Bladder microvascular endothelial cell (primary cell): Measurements from ENCODE around the gene FAM98C. TPM values are rescaled to one million over a fixed set of nuclear protein-coding genes. Genes with fewer than 3 reads are reported as not detected.

Source experiments
- total RNA-seq: library from RNA; depleted of rRNA; stranded (reverse); fragments of >200 nt; gene quantifications from 2 replicates; pipeline ENCODE4 v1.2.3, GENCODE V29; 2014

The FAM98C gene
- total RNA-seq: 4.5 and 5.8 TPM in 2 replicates

GRCh38 chr19:38402967-38403674 lies at the start of gene FAM98C:
TSS of gene FAM98C (plus strand) at chr19:38403093. CDS start at chr19:38403154, 61 bp downstream.

GRCh38 chr19:38374332-38375097 lies 28.4 kb upstream of the FAM98C start, which contains the start of gene PSMD8:
TSS of gene PSMD8 (plus strand) at chr19:38374571. CDS start at chr19:38374602, 31 bp downstream.

GRCh38 chr19:38387550-38388348 lies 15.1 kb upstream of the FAM98C start, which contains the start of gene GGN:
TSS of gene GGN (minus strand) at chr19:38388034. CDS start at chr19:38387261, 773 bp downstream.

GRCh38 chr19:38388349-38389100 lies 14.4 kb upstream of the FAM98C start, which contains the start of gene SPRED3:
TSS of gene SPRED3 (plus strand) at chr19:38388697. CDS start at chr19:38390303, 1,606 bp downstream.

GRCh38 chr19:38425810-38426466 lies 23.0 kb downstream of the FAM98C start, which contains the start of gene RASGRP4:
TSS of gene RASGRP4 (minus strand) at chr19:38426219. CDS start at chr19:38426091, 128 bp downstream.

GRCh38 chr19:38433268-38433733 lies 30.4 kb downstream of the FAM98C start, which contains the start of gene RYR1:
TSS of gene RYR1 (plus strand) at chr19:38433691. CDS start at chr19:38433830, 139 bp downstream.

Other genes with a start within 250 kb of the FAM98C start
- gene DPF1, start 178.9 kb upstream of the FAM98C start, total RNA-seq: 0.31 and 0.32 TPM in 2 replicates
- 4.4 and 6.1 TPM in 2 replicates for gene PPP1R14A, start 146.7 kb upstream of the FAM98C start, total RNA-seq
- 7.0 and 61.4 TPM in 2 replicates for gene SPINT2, start 138.5 kb upstream of the FAM98C start, total RNA-seq
- gene C19orf33, start 98.8 kb upstream of the FAM98C start, total RNA-seq: 1.1 and 34.5 TPM in 2 replicates
- gene YIF1B, start 87.1 kb upstream of the FAM98C start, total RNA-seq: 74.0 and 89.5 TPM in 2 replicates
- gene KCNK6, start 83.2 kb upstream of the FAM98C start, total RNA-seq: 7.8 and 11.1 TPM in 2 replicates
- 0.16 and 3.5 TPM in 2 replicates for gene CATSPERG, start 67.3 kb upstream of the FAM98C start, total RNA-seq
- gene PSMD8, start 28.5 kb upstream of the FAM98C start, total RNA-seq: 200 and 216 TPM in 2 replicates
- 0.13 and 0.16 TPM in 2 replicates for gene GGN, start 15.1 kb upstream of the FAM98C start, total RNA-seq
- gene SPRED3, start 14.4 kb upstream of the FAM98C start, total RNA-seq: 0.76 and 1.8 TPM in 2 replicates
- not detected in 2 replicates for gene RASGRP4, start 23.1 kb downstream of the FAM98C start, total RNA-seq
- gene RYR1, start 30.6 kb downstream of the FAM98C start, total RNA-seq: not detected in 2 replicates
- gene MAP4K1, start 214.9 kb downstream of the FAM98C start, total RNA-seq: not detected in 2 replicates
- gene EIF3K, start 216.1 kb downstream of the FAM98C start, total RNA-seq: 185 and 279 TPM in 2 replicates
- 271 and 808 TPM in 2 replicates for gene ACTN4, start 244.6 kb downstream of the FAM98C start, total RNA-seq